Measurements from ENCODE around the gene PRSS21. TPM values are rescaled to one million over a fixed set of nuclear protein-coding genes. Genes with fewer than 3 reads are reported as not detected.

PRSS21 gene
- total and polyA plus RNA-seq, 10 of the 15 experiments (the other 5 are each of a cell fraction or from before 2014, with no cell fraction given): 5.3 to 73.4 (median 40.1) TPM; not detected in 1

- no peaks in the 10 kb centered on the region; a peak in 1 of 4 replicates for H3K27me3 ChIP-seq (replicated peaks in 1 of 2; ENCODE audit: control insufficient read depth in 2 of 2, insufficient read depth in 2 of 2, low read length in 1 of 2)
- intact Hi-C loops (cut with micrococcal nuclease; ENCODE audit: unreplicated experiment) (loop anchor here (10.0 kb wide), 2 partner anchors 55 to 135 kb away; partner anchors contain the start of gene PRSS27), in situ Hi-C loops (cut with MboI) (no loop called here)
- no peaks in the 10 kb centered on the region for H3K36me3 ChIP-seq (ENCODE audit: control insufficient read depth in 2 of 2, insufficient read depth in 2 of 2, low read length in 1 of 2)
- no peak overlapping the region for H3K27ac ChIP-seq (ENCODE audit: control insufficient read depth, insufficient read depth)
- ChIA-PET POLR2A (no interaction called here), SMC1A (ENCODE audit: uncharacterized antibody, unreplicated experiment) (no interaction called here), CTCF (no interaction called here), RAD21 (ENCODE audit: unreplicated experiment) (no interaction called here)
- no peak for TF ChIP-seq SPI1 (IDR thresholded peaks at IDR 0.05; ENCODE audit: borderline replicate concordance, insufficient read depth, low read depth, low read length)
- no peak for TF ChIP-seq BCL11A (IDR thresholded peaks at IDR 0.05; ENCODE audit: low read depth, low read length)
- TF ChIP-seq NKRF (conservative IDR thresholded peaks at IDR 0.05): no peak
- no peak for TF ChIP-seq TCF12 (IDR thresholded peaks at IDR 0.05; ENCODE audit: low read depth, low read length)
- TF ChIP-seq ZNF622 (IDR thresholded peaks at IDR 0.05): no peak
- no peak overlapping the region for H3K4me3 ChIP-seq
- no peak for DNase-seq (ENCODE audit: low read depth, low spot score)
- no peaks in the 10 kb centered on the region for H4K20me1 ChIP-seq (ENCODE audit: control insufficient read depth, insufficient read depth)
- H3K4me2 ChIP-seq (ENCODE audit: control insufficient read depth, insufficient read depth): no peak overlapping the region
- no peaks in the 10 kb centered on the region for H3K4me1 ChIP-seq (ENCODE audit: control insufficient read depth, insufficient read depth, low read length)
- no peaks in the 10 kb centered on the region for H3K9me3 ChIP-seq (replicated peaks; ENCODE audit: control insufficient read depth, insufficient read depth, low read length)
- no TSS peak for BruUV-seq (replicated peaks)
- H2AFZ ChIP-seq (ENCODE audit: control insufficient read depth, low read depth, low read length): no peak overlapping the region
- WGBS (ENCODE audit: insufficient coverage, insufficient replicate concordance, low lambda C conversion rate, missing lambda C conversion rate): 27% methylated on average over 10 of the region's 10 CpGs
- ATAC-seq: no peak
- H3K9ac ChIP-seq (ENCODE audit: control insufficient read depth, insufficient read depth, low read length): no peak overlapping the region
- FAIRE-seq: no peak
- no peaks in the 10 kb centered on the region for H3K79me2 ChIP-seq (ENCODE audit: control insufficient read depth, insufficient read depth, low read length)
These were observed 42.7 kb downstream of the PRSS21 start for GRCh38 chr16:2859686-2860265.

Data from GM12878 (cell line).